Fibroblast of pulmonary artery (primary cell): ENCODE measurements around the gene PDE4A.

Experiments used
- DNase-seq: peaks from one replicate; pipeline ENCODE4 v3.0.0-alpha.2; 2010; ENCODE audit warnings: low read depth
- H3K4me3 ChIP-seq: replicated peaks from 2 replicates; pipeline ENCODE4 v1.5.1; 2011; ENCODE audit warnings: low read depth, mild to moderate bottlenecking, control low read depth, low read length, moderate library complexity
- CTCF ChIP-seq: IDR thresholded peaks from 2 replicates; pipeline ENCODE4 v1.5.1; 2011; ENCODE audit warnings: mild to moderate bottlenecking, control low read depth, low read length, inconsistent platforms; ENCODE audit errors: missing control alignments

Gene PDE4A

DNA sequence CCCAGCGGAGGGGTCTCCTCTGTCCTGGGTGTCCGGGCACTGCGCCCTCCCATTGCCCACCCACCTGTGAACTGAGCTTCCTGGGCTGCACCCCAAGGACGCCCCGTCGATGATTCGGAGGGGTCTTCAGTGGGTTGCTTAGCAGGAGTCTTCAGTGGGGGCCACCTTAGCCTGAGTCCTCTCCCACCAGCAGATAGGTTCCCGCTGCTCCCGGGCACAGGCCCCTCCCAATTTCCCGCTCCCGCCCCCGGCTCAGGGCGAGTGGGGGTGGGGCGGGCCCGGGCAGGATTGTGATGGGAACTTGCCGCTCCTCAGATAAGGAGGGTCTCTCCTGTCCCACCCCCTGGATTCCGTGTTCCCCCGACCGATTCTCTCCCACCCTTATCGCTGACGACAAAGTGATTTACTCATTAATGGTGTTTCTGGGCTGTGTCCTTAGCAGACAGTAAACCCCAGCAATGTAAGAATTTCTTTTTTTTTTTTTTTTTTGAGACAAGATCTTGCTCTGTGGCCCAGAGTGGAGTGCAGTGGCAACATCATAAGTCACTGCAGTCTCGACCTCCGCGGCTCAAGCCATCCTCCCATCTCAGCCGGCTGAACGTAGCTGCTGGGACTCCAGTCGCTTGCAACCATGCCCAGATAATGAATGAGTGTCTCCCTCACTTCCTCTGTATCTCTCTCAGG, 97.6 kb downstream of the PDE4A start:
- peak overlapping the region; percentile 38 for H3K4me3 ChIP-seq
- no peak for TF ChIP-seq CTCF
- peak; percentile 18 for DNase-seq

DNA sequence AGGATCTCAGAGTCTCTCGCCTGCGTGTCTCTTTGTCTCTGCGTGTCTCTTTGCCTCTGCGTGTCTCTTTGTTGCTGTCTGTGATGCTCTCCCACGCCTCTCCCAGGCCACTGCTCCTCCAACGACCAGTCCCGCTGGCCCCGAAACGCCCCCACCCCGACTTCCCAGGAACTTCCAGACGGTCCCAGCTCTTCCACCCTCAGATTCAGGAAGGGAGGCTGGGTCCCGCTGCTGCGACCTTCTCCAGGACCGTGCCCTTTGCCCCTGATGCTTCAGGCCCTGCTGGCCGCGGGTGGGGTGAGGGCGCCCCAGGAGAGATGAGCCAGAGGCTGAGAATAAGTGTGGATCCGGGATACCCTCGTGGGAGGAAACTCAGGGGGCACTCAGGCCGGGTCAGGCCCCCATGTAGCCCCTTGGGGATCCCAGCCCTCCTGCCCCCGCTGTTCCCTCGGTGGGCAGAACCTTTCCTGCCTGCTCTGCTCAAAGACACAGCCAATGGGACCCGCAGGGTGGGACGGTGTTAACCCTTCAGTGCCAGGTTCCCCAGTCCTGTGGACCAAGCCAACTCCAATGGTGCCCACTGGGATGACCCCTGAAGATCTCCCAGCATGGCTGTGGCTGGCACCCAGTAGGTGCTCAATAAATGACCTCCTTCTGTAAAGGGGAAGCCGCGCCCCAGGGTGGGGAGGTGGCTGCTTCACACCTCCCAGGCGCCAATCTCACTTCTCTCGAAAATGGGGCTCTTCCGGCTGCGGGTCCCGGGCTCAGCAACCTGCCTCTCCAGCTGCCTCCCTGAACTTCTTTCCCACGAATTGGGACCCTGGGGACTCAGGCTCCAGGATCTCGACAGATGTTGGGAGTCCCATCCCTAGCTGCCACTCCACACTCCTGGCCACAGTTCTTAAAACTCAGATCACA, 98.4 kb downstream of the PDE4A start:
- no peak for TF ChIP-seq CTCF

More for the DNA sequence above, 98.4 kb downstream of the PDE4A start:
- no peak for DNase-seq
- H3K4me3 ChIP-seq, result no peak overlapping the region
